ENCODE measurements around the gene BCL11B. TPM values are rescaled to one million over a fixed set of nuclear protein-coding genes. Genes with fewer than 3 reads are reported as not detected.
A peak's percentile ranks its signal among the peaks of the same experiment; 100 is the strongest.

BCL11B gene
- total RNA-seq, 1 donor from 2014 or later = 0.16 TPM

DNA sequence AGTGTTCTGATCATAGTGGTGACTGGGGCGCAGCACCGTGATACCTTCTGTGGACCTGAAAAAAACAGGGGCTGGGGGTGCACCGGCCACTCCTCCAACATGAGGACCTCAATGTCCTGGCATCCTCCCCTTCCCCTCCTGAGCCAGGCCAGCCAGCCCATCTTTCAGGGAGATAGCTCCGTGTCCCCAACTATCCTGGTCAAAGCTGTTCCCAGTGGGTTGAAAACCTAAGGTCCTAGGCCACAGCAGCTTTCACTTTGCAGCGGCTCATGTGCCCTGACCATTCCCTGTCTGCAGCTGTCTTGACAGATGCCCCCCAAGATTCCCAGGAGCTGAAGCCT, 75.7 kb downstream of the BCL11B start:
- TF ChIP-seq, protein P1, sequence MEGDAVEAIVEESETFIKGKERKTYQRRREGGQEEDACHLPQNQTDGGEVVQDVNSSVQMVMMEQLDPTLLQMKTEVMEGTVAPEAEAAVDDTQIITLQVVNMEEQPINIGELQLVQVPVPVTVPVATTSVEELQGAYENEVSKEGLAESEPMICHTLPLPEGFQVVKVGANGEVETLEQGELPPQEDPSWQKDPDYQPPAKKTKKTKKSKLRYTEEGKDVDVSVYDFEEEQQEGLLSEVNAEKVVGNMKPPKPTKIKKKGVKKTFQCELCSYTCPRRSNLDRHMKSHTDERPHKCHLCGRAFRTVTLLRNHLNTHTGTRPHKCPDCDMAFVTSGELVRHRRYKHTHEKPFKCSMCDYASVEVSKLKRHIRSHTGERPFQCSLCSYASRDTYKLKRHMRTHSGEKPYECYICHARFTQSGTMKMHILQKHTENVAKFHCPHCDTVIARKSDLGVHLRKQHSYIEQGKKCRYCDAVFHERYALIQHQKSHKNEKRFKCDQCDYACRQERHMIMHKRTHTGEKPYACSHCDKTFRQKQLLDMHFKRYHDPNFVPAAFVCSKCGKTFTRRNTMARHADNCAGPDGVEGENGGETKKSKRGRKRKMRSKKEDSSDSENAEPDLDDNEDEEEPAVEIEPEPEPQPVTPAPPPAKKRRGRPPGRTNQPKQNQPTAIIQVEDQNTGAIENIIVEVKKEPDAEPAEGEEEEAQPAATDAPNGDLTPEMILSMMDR (IDR thresholded peaks at IDR 0.05) = no peak
- Mint-ChIP-seq H3K4me1 (ENCODE audit: unreplicated experiment) (peaks cover 8% of the 10 kb centered on the region), H3K27ac (ENCODE audit: unreplicated experiment) (no peak overlapping the region), H3K27me3 (ENCODE audit: unreplicated experiment) (peaks cover 39% of the 10 kb centered on the region), H3K4me3 (ENCODE audit: unreplicated experiment) (no peak overlapping the region), H3K9me3 (ENCODE audit: unreplicated experiment) (no peaks in the 10 kb centered on the region), H3K36me3 (ENCODE audit: unreplicated experiment) (no peaks in the 10 kb centered on the region)
- DNase-seq (ENCODE audit: extremely low spot score, unreplicated experiment) = no peak

DNA sequence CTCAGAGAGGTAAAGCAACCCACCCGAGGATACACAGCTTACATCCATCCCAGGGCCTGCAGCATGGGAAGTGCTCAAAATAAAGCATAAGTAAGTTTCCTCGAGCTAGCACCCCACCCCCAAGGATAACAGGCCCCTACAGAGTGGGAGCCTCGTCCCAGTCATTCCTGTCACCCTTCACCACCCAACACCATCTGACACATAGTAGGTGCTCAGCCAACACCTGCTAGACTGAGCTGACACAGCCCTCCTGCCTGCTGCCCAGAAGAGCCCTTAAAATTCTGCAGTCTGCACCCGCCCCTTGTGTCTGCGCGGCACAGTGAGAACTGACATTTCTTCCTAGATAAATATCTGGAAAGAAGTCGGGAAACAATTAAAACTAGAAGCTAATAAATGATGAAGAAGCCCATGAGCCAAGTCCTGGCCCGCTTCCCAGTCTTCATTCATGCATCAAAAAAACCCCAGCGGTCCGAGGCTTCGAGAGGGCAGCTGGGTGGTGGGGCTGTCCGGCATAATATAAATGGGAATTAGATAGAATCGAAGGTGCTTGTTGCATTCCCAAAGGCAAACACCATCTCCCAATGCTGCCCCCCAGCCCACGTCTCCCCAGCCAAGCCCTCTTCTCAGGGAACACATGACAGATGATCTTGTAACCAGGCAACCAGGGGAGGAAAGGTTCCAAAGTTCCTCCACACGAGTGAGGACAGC, 76.2 kb downstream of the BCL11B start:
- TF ChIP-seq, protein P1 (IDR thresholded peaks at IDR 0.05) = no peak
- H3K36me3 Mint-ChIP-seq (ENCODE audit: unreplicated experiment) = no peaks in the 10 kb centered on the region
- no peaks in the 10 kb centered on the region for H3K9me3 Mint-ChIP-seq (ENCODE audit: unreplicated experiment)
- peaks cover 39% of the 10 kb centered on the region for H3K27me3 Mint-ChIP-seq (ENCODE audit: unreplicated experiment)
- H3K4me1 Mint-ChIP-seq (ENCODE audit: unreplicated experiment) = peaks cover 10% of the 10 kb centered on the region
- no peak overlapping the region for H3K27ac Mint-ChIP-seq (ENCODE audit: unreplicated experiment)
- no peak for DNase-seq (ENCODE audit: extremely low spot score, unreplicated experiment)
- no peak overlapping the region for H3K4me3 Mint-ChIP-seq (ENCODE audit: unreplicated experiment)

DNA sequence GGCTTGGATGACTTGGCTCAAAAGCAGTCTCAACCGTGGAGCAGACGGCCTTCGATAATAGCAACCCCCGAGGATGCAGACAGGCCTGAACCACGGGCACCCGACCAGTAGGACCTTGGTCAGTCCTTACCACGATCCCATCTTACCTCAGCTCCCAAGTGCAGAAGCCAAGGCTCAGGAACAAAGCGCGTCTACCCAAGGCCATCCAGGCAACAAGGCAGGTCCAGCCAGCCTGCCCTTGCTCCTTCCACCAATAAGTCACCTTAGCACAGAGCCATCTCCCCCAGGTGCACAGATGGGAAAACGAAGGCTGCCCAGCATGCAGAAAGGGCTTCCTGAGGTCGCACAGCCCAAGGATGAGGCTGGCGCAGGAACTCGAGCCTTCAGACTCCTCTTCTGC, 77.3 kb downstream of the BCL11B start:
- no peaks in the 10 kb centered on the region for H3K9me3 Mint-ChIP-seq (ENCODE audit: unreplicated experiment)
- no peak overlapping the region for H3K4me3 Mint-ChIP-seq (ENCODE audit: unreplicated experiment)
- H3K27ac Mint-ChIP-seq (ENCODE audit: unreplicated experiment) = no peak overlapping the region
- TF ChIP-seq, protein P1 (IDR thresholded peaks at IDR 0.05) = no peak
- no peak for DNase-seq (ENCODE audit: extremely low spot score, unreplicated experiment)
- peaks cover 10% of the 10 kb centered on the region for H3K4me1 Mint-ChIP-seq (ENCODE audit: unreplicated experiment)
- no peaks in the 10 kb centered on the region for H3K36me3 Mint-ChIP-seq (ENCODE audit: unreplicated experiment)
- peaks cover 34% of the 10 kb centered on the region for H3K27me3 Mint-ChIP-seq (ENCODE audit: unreplicated experiment)

DNA sequence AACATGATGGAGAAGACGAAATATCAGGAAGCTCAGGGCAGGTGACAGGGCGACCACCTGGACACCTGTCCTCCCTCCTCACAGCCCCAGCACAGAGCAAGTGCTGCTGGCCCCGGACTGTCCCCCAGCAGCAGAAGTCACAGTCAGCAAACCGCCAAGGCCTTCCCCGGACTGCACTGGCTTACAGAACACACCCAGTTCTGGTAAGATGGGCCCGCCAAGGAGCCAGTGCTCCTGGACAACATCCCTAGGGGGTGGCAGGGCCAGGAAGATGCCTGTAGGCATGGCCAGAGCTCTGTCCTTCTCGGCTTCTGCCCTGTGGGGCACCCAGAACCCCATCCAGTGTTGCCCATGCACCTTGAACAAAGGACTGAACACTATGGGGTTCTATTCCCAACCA, 77.9 kb downstream of the BCL11B start:
- peaks cover 10% of the 10 kb centered on the region for H3K4me1 Mint-ChIP-seq (ENCODE audit: unreplicated experiment)
- TF ChIP-seq, protein P1 (IDR thresholded peaks at IDR 0.05) = no peak

DNA sequence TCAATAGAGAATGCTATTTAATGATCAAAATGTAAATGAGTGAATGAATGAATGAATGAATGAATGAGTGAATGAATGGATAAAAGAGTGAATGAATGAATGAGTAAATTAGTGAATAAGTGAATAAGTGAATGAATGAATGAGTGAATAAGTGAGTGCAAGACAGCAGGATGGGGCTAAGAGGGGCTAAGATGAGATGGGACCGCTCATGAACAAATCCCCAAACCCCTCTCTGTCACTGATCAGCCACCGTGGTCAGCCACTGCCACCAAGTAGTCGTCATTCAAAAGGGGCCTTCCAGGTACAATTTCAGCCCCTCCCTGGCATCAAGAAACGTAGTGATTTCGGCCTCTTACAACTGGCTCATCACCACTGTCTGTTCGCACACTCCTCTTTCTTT, 79.2 kb downstream of the BCL11B start:
- Mint-ChIP-seq H3K27ac (ENCODE audit: unreplicated experiment) (no peak overlapping the region), H3K4me1 (ENCODE audit: unreplicated experiment) (peaks cover 10% of the 10 kb centered on the region), H3K9me3 (ENCODE audit: unreplicated experiment) (no peaks in the 10 kb centered on the region), H3K27me3 (ENCODE audit: unreplicated experiment) (peaks cover 18% of the 10 kb centered on the region), H3K4me3 (ENCODE audit: unreplicated experiment) (no peak overlapping the region), H3K36me3 (ENCODE audit: unreplicated experiment) (no peaks in the 10 kb centered on the region)
- DNase-seq (ENCODE audit: extremely low spot score, unreplicated experiment) = no peak
- TF ChIP-seq, protein P1 (IDR thresholded peaks at IDR 0.05) = no peak

More for the DNA sequence above, 77.9 kb downstream of the BCL11B start:
- H3K27ac Mint-ChIP-seq (ENCODE audit: unreplicated experiment) = no peak overlapping the region
- H3K27me3 Mint-ChIP-seq (ENCODE audit: unreplicated experiment) = peaks cover 30% of the 10 kb centered on the region
- no peaks in the 10 kb centered on the region for H3K9me3 Mint-ChIP-seq (ENCODE audit: unreplicated experiment)
- H3K36me3 Mint-ChIP-seq (ENCODE audit: unreplicated experiment) = no peaks in the 10 kb centered on the region
- no peak overlapping the region for H3K4me3 Mint-ChIP-seq (ENCODE audit: unreplicated experiment)
- DNase-seq (ENCODE audit: extremely low spot score, unreplicated experiment) = peak; percentile 78
